H1 (cell line): ENCODE measurements around the gene RPS6KB2. TPM values are rescaled to one million over a fixed set of nuclear protein-coding genes. Genes with fewer than 3 reads are reported as not detected.

ENCODE experiments used
- ASH2L ChIP-seq: fragments of 200-600, 300-600 bp; sonication (generic); IDR thresholded peaks from one replicate; pipeline ENCODE4 v1.7.1; 2017; ENCODE audit warnings: low read length
- BACH1 ChIP-seq: IDR thresholded peaks from 2 replicates; pipeline ENCODE4 v1.6.1; 2012; ENCODE audit warnings: low read length, improper control_type of control experiment
- CBX5 ChIP-seq: fragments of 300-800, 300-1000 bp; sonication (generic); IDR thresholded peaks from 2 replicates; pipeline ENCODE4 v1.7.1; 2016; ENCODE audit warnings: antibody characterized with exemption, low read length, low read depth
- CREB1 ChIP-seq: IDR thresholded peaks from 2 replicates; pipeline ENCODE4 v1.6.1; 2012; ENCODE audit warnings: inconsistent platforms
- GABPA ChIP-seq: IDR thresholded peaks from 2 replicates; pipeline ENCODE4 v1.6.1; 2011; ENCODE audit warnings: mild to moderate bottlenecking, low read length, moderate library complexity, borderline replicate concordance; ENCODE audit not compliant: insufficient read depth
- SIN3A ChIP-seq, 2 experiments: IDR thresholded peaks in 1 of 2; conservative IDR thresholded peaks in 1 of 2; 2 replicates each; pipeline ENCODE4 v1.6.1; 2011 to 2012; ENCODE audit warnings: low read length in 2 of 2, improper control_type of control experiment in 1 of 2, low read depth in 1 of 2, mild to moderate bottlenecking in 1 of 2
- SIRT6 ChIP-seq: IDR thresholded peaks from one replicate; pipeline ENCODE4 v1.7.1; 2012; ENCODE audit warnings: low read length, inconsistent platforms
- SRF ChIP-seq: IDR thresholded peaks from 2 replicates; pipeline ENCODE4 v1.6.1; 2011; ENCODE audit warnings: mild to moderate bottlenecking, low read depth, low read length, moderate library complexity
- TCF12 ChIP-seq: IDR thresholded peaks from 2 replicates; pipeline ENCODE4 v1.6.1; 2011; ENCODE audit warnings: low read depth, mild to moderate bottlenecking, low read length
- polyA plus RNA-seq, 7 experiments: library from polyadenylated mRNA; depleted of rRNA in 3 of 7; stranded (reverse) in 5 of 7; unstranded in 2 of 7; fragments of >200 nt in 5 of 7; fragments of 200-250 nt in 2 of 7; gene quantifications; 1 replicate in 5 of 7; 2 replicates in 1 of 7; 4 replicates in 1 of 7; pipeline versions ENCODE4 v1.2.1 to v1.2.3, GENCODE V29; 2011 to 2013; ENCODE audit warnings: missing spikeins in 2 of 7, mixed read lengths in 2 of 7
- total RNA-seq: library from RNA; stranded (reverse); fragmentation: NEBNext Ultra II Directional; extraction: Animal tissue kit (Norgen Biotek cat#: 25700); gene quantifications from 2 replicates; pipeline ENCODE4 v1.2.1, GENCODE V29; 2021

The RPS6KB2 gene
- total and polyA plus RNA-seq, 2 of the 8 experiments (the other 6 are each of a cell fraction or from before 2014, with no cell fraction given), result 41.0 to 47.1 TPM

DNA sequence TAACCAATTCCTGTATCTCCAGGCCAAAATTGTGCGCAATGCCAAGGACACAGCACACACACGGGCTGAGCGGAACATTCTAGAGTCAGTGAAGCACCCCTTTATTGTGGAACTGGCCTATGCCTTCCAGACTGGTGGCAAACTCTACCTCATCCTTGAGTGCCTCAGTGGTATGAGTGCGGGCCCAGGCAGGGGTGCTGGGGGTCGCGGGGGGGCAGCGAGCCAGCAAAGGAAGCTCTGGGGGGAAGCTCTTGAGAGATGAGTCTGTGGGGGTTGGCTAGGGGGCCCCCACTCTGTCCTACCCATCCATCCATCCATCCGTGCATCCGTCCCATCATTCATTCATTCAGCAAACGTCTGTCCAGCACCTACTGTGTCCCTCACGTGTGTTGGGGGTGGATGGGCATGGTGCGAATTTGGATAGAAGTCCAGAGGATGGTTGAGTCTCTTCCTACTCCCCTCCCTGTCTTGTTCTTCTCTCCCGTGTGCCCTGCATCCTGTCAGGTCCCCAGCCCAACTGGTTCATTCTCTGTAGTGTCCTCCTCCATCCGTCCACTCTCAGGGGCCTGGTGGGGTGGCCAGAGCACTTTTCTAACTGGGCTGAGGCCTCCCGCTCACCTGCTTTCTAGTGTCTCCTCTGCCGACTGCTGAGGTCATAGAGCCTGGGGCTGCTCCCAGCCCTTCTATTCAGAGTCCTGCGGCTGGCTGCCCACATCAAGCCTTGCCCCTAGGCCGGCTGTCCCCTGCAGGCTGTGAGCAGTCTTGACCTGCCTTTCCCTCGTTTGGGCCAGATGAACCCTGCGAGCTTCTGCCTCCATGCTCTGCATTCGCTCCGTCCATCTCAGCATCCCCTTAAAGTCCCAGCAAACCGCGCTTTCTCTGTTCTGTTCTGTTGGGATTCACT is 3.3 kb downstream of the RPS6KB2 start (continued):
- TF ChIP-seq CBX5 (no peak), BACH1 (no peak), TCF12 (no peak), CREB1 (no peak), ASH2L (no peak), GABPA (no peak), SIN3A (conservative IDR thresholded peaks at IDR 0.05 in 1 of 2, IDR thresholded peaks at IDR 0.05 in 1 of 2; ENCODE audit: low read depth in 1 of 2, low read length in 2 of 2) (no peak), SIRT6 (no peak), SRF (no peak)
